HG03342 (cell line): Measurements from ENCODE around the gene LMNA.
"Not testable (repeated sequence)": the region's sequence is repeated elsewhere in the genome, so short reads cannot be mapped to it uniquely, and the experiment has no call there.

Experiments used
- ATAC-seq: cut with Tn5 transposase; IDR thresholded peaks from one replicate; pipeline ENCODE4 v1.9.1; 2021; ENCODE audit warnings: mild to moderate bottlenecking, moderate library complexity; ENCODE audit not compliant: unreplicated experiment

LMNA gene

DNA sequence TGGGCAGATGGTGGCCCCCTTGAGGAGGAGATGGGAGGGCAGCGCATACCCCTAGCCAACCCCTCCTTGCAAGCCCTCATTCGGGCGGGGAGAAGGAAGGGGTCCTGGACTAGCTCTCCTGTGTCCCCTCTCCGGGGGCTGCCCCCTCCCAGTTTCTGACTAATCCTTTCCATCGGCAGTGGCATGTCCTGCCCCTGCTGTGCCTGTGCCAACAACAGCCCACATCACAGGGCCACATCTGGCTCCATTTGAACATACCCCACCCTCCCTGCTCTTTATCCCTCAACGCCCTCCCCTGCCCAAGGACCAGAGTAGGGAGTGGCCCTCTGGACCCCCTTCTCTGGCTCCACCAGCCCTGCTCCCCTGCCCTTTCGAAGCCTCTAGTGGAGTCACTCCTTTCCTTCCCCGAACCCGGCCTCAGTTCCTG lies 11.0 kb upstream of the LMNA start:
- no peak for ATAC-seq

DNA sequence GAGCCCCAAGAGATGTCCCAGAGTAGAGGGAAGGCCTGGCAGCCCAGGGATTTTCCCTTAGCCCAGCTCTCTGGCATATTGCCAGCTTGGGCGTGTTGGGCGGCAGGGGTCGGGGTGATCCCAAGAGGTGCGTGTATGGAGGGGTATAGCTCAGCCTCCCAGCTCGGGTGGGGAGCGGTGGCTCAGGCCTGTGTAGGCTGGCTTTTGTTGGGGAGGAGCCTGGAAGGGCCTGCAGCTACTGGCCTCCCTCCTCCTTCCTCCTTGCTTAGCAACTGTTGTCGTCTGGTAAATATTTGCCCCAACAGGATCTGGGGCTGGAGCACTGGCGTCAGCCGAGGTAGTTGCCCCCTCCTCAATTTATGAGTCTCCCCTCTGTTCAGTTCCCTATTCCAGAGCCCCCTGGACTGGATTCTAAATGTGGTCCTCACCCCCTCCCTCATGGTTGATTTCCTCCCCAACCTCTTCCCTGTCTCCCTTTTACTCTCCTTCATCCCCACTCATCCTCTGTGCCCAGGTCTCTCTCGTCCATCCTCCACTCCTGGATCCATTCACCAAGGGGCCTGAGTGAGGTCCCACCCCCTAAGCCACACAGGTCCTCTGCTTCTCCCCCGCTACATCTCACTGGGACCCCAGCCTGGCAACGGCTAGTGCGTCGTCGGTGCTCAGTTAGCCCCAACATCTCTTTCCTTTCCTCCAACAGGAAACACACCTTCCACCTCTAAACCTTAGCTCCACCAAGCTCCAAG lies 10.3 kb upstream of the LMNA start:
- no peak for ATAC-seq

DNA sequence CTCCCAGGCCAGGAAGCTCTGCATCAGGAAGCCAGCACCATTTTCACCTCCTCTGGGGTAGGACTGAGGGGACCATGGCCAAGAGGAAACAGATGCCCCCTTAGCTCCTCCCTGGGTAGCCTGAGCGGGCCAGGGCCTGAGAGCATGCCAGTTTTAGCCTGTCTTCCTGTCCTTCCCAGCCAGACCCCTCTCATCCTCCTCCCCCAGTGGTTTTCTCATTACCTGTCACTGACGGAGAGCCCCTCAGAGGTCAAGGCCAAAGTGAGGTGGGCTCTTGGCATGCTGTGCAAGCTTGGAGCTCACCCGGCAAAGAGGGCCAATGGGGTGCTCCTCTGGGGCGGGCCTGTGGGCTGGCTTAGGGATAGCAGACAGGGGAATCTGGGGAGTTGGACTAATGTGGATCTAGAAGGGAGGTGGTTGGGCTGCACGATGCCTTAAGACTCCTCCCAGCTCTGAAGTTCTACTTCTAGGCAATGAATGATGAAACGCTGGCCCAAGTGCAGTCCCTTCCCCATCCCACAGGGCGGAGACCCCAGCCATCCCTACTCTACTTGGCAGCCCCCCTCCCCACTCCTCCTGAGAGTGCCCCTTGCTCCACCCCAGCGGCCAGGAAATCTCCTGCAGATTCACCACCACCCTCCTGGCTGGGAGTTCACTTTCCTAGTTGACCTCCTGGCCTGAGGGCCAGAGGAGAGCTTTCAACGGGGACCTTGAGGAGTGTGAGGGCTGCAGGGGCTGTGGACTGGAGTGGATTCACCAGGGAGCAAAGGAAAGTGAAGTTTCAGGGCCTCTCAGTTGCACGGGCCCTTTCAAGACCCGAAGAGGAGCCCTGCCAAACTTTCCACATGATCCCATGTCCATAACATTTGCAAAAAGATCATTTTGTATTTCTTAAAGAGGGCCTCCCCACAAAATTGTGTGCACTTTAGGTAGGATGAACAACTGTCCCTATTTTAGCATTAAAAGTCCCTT lies 9.4 kb upstream of the LMNA start:
- ATAC-seq: no peak

DNA sequence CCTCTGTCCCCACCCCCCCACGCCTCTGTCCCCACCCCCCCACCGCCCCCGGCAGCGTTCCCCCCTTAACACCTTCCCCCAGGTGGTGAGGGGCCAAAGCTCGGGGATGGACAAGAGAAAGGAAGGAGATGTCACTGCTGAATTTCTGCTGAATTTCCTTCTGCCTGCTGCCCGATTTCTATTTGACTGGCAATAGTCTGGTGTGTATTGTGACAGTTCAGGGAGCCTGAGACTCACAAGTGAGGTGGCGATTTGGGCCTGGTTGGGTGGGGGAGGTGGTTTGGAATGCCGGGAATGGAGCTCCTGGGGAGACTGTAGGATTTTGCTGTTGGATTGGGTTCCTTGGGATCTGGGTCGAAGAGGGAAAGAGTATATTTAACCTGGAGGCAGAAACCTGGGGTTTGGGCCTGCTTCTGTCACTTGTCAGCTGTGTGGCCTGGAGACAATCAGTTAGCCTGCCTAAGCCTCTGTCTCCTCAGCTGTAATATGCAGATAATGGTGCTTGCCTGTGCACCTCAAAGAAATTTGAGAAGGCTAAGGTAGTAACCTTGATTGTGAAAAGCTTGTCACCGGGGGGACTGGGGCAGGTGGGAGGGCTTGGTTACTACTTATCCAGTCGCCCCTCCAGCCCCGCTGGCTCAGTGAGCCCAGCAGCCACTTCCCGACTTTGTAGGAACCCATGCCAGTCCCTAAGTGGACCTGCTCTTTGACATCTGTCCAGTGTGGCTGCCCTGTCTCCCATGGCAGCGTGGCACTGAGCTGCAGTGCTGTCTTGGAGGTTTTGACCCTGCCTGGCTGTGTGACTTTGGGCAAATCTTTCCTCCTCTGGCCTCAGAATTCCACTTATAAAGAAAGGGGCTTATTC lies 7.7 kb upstream of the LMNA start:
- no peak for ATAC-seq

DNA sequence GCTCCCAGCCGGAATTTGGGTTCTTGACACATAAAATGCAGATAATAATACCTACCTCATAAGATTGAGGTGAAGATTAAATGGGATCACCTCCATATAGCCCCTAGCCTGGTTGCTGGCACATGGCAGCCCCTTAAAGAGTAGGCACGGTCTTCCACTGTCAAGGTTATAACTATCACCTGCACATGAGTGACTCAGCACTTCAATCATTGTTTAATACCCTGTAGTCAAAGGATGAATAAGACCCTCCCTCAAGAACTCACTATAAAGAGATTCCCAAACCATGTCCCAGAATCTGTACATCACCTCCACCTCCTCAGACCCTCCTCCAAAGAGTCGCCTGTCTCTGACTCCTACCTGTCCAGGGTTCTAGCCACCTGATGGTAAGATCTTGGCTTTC lies 6.5 kb upstream of the LMNA start:
- ATAC-seq: no peak

DNA sequence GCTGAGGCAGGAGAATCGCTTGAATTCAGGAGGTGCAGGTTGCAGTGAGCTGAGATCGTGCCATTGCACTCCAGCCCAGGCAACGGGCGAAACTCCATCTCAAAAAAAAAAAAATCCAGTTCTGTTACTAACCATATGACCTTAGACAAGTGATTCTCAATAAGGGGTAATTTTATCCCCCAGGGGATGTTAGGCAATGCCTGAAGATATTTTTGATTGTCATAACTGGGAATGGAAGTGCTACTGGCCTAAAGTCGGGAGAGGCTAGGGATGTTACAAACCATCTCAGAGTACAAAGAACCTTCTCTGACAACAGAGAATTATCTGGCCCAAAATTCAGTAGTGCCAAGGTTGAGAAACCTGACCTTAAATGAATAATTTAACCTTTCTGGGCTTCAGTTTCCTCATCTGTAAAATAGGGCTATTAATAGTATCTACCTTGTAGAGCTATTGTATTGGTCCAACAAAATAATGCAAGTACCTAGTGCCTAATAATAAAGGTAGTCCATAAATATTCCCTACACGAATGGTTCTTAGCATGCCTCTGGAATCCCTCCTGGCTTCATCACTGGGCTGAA lies 5.8 kb upstream of the LMNA start:
- ATAC-seq: no peak

DNA sequence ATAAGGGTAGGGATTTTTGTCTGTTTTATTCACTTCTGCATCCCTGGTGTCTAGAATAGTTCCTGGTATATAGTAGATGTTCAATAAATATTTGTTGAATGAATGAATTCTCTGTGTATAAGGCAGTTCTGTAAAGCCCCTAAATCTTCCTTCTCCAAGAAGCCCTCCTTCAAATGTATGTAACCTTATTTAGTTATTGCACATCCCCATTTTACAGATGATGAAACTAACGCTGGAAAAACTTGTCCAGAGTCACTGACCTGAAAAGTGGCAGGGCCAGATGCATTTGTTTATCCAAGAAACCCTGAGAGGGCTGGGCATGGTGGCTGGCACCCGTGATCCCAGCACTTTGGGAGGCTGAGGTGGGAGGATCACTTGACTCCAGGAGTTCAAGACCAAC lies 4.3 kb upstream of the LMNA start:
- no peak for ATAC-seq

DNA sequence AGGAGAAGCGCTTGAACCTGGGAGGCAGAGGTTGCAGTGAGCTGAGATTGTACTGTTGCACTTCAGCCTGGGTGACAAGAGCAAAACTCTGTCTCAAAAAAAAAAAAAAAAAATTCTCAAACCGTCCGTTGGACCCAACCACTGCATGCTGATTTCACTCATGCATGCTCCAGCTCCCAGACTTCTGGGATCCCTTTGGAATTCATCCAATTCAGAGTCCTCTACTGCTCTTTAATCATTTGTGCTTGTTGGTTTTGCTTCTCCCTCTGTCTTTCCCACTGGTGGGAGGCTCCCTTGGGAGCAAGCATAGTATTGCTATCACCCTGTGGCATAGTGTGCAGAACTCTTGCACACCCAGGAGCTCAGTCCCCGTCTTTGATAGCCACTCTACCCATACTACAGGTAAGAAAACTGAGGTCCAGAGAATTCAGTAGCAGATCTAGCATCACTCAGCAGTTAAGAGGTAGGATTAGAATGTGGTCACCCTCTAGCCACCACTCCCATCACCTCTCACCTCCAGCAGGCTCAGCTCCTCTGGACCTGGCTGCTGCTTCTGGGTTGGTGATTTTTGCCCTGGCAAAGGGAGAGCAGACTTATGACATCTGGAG lies 3.1 kb upstream of the LMNA start:
- ATAC-seq: no peak

DNA sequence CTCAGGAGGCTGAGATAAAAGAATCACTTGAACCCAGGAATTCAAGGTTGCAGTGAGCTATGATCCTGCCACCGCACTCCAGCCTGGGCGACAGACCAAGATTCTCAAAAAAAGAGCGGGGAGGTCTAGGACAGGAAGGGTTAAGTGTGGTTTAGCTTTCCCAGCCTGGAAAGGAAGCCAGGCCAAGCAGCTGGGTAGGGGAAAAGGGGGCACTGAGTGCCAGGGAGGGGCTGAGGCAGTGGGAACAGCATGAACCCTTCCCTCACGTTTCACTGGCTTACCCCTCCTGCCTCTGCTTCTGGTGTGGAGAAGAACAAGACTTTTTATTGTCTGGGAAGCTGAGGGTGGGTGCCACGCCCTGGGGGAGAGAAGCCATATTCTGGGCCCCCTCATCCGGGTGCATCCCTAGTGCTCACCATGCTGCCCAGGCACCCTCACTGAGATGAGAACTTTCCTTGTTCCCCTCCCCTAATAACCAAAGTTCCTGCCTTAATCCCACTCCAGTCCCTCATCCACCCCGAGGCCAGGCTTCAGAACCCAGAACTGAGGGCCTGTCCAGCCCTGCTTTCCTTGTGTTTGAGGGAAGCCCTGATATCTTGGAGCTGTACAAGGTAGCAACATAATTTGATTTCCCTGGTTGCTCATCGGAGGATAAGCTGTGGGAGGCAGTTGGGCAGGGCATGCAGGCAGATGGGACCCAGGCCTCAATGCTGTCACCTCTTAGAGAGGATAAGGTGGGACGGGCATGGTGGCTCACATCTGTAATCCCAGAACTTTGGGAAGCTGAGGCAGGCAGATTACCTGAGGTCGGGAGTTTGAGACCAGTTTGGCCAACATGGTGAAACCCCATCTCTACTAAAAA lies 2.0 kb upstream of the LMNA start:
- ATAC-seq: no peak

DNA sequence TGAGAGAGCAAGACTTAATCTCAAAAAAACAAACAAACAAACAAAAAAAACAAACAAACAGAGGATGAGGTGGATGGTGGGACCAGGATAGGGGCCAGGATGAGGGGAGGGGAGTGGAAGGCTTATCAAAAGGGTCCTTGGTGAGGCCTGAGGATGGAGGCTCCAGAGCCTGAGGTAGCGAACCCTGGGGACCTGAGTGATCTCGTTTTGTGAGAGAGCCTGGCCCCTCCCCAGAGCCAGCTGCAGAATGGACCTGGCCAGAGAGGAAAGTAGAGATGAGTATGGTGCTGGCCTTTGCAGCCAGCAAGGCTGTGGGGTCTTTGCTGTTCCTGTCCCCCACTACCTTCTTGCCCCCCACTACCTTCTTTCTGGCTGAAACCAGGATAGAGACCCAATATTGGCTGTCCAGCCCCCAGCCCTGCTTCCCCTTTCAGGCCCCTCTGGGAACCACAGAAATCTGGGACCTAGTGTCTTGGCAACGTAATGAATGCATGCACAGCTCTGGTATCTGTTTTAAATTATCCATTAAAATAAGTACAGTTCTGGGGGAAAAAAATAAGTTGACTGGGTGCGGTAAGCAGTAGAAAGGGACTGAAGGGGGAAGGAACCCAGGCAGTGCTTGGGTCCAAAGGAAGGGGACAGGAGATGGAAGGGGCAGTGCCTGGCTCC lies 1.1 kb upstream of the LMNA start:
- ATAC-seq: no peak

DNA sequence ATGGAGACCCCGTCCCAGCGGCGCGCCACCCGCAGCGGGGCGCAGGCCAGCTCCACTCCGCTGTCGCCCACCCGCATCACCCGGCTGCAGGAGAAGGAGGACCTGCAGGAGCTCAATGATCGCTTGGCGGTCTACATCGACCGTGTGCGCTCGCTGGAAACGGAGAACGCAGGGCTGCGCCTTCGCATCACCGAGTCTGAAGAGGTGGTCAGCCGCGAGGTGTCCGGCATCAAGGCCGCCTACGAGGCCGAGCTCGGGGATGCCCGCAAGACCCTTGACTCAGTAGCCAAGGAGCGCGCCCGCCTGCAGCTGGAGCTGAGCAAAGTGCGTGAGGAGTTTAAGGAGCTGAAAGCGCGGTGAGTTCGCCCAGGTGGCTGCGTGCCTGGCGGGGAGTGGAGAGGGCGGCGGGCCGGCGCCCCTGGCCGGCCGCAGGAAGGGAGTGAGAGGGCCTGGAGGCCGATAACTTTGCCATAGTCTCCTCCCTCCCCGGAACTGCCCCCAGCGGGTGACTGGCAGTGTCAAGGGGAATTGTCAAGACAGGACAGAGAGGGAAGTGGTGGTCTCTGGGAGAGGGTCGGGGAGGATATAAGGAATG lies 505 bp downstream of the LMNA start:
- ATAC-seq: no peak

DNA sequence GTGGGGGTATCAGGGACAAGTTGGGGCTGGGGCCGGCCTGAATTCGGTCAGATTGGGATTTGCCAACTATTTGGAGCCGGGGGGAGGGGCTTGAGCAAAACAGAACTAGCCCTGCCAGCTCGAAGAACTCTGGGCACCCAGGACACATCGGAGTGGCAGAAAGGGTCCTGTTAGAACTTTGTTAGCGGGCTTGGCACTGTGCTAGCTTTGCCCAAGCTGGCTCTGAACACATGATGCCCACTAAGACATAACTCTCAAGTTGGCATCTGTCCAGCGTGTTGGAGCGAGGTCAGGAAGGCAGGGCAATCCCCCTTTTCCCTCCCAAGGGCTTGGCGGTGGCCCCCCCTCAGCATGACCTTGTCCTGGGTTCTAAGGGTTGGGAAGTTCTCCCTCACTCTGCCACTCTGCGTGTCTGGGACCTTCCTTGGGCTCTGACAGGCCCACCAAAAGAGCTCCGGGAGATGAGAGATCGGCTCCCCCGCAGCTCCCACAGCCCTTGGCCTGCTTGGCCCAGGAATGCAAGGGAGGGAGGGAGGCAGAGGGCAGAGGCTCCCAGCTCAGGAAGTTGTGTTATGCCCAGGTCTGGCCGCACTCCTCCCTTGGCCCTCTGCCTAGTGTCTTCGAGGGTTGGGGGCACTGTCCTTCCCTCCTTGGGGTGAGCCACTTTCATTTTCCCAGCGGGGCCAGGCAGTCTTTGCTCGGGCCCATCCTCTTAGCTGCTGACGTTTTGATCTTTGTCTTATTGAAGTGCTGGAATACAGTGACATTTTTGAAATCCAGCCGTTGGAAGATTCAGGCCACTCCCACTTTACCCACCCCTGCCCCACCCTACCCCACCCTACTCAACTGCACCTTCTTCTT lies 1.2 kb downstream of the LMNA start:
- no peak for ATAC-seq

DNA sequence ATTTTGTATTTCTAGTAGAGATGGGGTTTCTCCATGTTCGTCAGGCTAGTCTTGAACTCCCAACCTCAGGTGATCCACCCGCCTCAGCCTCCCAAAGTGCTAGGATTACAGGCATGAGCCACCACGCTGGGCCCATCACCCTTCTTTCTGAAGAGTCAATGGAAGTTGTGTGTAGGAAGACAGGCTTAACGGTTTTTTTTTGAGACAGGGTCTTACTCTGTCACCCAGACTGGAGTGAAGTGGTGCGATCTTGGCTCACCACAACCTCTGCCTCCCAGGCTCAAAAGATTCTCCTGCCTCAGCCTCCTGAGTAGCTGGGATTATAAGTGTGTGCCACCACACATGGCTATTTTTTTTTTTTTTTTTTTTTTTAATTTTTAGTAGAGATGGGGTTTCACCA lies 2.2 kb downstream of the LMNA start:
- ATAC-seq: not testable (repeated sequence)

DNA sequence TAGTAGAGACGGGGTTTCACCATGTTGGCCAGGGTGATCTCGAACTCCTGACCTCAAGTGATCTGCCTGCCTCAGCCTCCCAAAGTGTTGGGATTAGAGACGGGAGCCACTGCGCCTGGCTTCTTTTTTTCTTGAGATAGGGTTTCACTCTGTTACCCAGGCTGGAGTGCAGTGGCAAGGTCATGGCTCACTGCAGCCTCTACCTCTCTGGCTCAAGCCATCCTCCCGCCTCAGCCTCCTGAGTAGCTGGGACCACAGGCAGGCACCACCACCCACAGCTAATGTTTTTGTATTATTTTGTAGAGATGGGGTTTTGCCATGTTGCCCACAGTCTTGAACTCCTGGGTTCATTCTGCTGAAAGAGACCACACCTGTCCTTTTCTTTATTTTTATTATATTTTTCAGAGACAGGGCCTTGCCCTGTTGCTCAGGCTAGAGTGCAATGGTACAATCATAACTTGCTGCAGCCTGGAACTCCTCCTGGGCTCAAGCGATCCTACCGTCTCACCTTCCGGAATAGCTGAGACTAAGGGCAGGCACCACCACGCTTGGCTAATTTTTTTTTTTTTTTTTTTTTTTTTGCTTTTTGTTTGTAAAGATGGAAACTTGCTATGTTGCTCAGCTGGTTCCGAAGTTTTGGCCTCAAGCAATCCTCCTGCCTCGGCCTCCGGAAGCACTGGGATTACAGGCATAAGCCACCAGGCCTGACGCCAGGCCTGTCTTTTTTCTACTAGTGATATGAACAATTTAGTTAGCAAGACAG lies 3.1 kb downstream of the LMNA start:
- no peak for ATAC-seq

DNA sequence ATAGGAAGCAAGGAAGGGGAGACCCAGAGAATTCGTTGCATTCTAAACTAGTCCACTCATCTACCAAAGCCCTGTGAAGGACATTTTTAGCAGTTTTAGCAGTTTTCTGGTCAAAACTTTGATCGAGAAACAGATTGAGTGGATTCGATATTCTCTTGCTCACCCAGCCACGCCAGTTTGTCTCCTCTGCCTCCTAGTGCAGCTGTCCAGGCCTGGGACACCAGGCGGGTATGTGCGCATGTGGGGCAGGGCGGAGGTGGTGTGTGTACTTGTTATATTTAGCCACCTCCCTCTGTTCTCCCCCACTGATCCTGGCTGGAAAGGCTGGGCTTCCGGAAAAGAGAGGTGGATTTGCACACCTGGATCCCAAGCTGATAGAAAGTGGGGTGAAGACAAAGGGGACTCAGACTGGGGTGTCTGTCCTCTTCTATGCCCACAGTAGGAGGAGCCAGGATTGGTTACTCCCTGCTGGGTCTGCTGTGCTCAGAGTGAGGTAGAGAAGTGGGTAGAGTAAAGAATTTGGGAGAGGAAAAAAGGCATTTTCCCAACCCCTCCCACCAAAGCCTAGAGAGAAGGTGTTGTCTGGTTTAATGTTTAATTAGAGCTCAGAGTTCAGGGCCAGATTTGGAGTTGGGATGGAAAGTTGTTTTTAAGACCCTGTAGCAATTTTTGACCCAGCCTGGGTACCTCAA lies 3.8 kb downstream of the LMNA start:
- no peak for ATAC-seq

DNA sequence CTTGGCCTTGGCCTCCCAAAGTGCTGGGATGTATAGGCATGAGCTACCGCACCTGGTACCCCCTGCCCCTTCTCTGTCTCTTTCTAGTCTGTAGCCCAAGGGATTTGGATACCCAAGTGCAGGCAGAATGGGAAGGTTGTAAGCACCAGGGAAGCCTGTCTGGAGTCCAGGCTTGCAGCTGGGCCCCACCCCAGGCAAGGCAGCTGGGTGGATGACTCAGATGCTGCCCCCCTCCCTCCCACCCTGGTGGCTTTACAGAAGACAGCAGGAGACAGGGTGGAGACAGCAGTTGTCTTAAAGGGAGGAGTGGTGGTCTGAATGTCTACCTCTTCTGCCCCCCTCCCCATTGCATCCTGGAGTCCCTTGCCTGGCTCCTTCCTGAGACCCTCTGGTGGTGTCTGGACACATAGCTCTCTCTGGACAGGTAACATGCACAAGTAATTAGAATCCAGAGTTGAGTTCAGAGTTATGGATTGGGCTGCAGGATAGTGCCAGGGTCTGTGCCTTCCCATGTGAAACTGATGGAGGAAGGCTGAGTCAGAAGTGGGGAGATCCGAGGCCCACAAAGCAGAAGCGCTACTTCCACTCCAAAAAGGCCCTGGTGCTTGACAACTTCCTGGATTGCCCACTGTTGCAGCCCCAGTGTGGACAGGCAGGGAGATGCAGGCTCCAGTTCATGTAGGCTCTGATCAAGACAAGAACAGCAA lies 5.1 kb downstream of the LMNA start:
- ATAC-seq: no peak
